Measurements from ENCODE around the gene NCKAP5.

Gene NCKAP5

DNA sequence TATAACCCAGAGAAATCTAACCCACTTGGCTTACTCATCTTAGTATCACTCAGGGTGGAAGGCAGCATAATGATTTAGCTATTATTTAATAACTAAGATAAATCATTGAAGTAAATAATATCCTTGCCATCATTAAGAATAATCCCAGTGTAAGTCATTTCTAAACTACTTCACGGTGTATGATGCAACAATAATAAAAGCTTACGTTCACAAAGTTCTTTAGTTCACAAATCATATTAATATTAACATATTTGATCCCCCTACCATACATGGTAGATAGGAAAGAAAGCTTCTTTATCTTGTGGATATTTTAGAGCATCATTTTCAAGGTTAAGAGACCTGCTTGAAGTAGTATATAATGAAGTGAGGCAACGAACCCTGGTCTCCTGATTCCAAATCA is 401.0 kb downstream of the NCKAP5 start:
- DNase-seq (ENCODE audit: low read depth in 2 of 3, low spot score in 2 of 3): no peak

- no peak for DNase-seq (ENCODE audit: low read depth in 2 of 3, low spot score in 2 of 3)
Measured at GRCh38 chr2:133166031-133166430, 402.2 kb downstream of the NCKAP5 start.

DNA sequence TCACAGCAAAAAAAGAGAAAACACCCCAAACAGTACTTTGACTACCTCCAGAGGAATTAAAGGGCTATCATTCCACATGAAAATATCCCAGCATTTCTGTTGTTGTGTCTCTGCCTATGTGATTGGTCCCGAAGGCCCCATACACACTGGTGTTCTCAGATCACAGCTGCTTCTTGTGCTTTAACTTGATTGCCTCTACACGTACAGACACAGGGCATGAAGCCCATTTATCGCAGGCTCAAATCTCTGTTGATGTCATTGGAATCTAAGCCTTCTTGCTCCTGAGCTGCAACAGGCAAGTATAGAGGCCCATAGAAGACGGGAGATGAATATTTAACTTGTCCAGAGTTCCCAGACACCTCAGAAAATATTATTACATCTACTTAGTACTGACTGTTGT is 405.2 kb downstream of the NCKAP5 start:
- no peak for DNase-seq (ENCODE audit: low read depth in 2 of 3, low spot score in 2 of 3)

DNA sequence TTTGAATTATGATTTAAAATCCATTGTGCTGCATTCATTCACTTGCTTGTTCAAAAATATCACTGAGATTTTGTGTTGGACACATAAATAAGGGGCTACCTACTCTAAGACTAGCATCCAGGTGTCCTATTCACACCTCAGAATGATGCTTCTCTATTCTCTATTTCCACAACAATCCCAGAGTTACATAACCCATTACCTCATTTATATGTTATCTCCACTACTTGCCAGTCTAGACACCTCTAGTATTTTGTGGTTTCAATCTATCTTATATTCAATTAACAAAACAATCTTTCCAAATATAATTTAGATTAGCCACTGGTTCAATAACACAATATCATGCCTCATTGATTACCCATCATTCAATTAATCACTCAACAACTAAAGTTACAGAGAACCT is 409.8 kb downstream of the NCKAP5 start:
- no peak for DNase-seq (ENCODE audit: low read depth in 2 of 3, low spot score in 2 of 3)

- no peak for DNase-seq (ENCODE audit: low read depth in 2 of 3, low spot score in 2 of 3)
Measured at GRCh38 chr2:133158024-133158423, 410.2 kb downstream of the NCKAP5 start.

DNA sequence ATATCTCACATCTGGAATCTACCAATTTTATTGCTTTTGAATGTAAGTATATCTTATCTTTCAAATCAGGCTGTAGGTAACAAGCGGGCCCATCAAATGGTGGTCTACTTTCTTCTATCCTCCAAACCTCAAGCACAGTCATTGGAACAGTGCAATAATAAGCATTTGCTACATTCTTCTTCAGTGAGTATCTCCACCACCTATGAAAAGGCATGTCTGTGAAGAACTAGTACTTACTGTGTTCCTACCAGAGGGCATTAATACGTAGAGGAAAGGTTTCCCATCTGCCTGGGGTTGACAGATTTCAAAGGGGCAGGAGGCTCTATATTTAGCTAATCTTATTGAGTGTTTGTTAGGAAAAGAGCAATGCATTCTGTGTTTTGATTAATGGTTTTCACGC is 411.1 kb downstream of the NCKAP5 start:
- DNase-seq (ENCODE audit: low read depth in 2 of 3, low spot score in 2 of 3): no peak

DNA sequence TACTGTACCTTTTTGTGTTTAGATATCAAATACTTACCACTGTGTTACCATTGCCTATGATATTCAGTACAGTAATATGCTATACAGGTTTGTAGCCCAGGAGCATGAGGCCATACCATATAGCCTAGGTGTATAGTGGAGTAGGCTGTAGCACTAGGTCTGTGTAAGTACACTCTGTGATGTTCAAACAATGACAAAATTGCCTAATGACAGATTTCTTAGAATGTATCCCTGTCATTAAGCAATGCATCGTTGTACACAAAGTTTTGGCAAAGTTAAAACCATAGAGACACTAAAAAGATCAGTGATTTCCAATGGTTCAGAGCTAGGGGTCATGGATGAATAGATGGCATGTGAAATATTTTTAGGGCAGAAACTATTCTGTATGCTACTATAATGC is 415.5 kb downstream of the NCKAP5 start:
- DNase-seq (ENCODE audit: low read depth in 2 of 3, low spot score in 2 of 3): no peak

- no peak for DNase-seq (ENCODE audit: low read depth in 2 of 3, low spot score in 2 of 3)
Measured at GRCh38 chr2:133148187-133148586, 420.1 kb downstream of the NCKAP5 start.

DNA sequence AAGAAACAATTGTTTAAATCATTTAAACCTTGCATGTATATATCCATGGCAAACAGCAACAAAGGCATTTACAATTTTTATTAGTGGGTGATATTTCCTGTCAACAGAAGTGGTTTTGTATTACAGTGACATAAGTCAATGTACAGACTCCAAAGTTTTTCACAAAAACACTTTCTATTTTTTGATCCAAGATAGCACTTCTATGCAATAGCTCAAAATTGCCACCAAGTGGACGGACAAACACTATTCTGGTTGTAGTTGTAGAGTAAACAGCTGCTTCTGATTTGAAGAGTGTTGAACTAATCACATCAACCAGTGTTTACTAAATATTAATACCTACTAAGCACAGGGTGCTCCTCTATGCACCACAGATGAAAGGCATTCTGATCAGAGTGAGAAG is 421.4 kb downstream of the NCKAP5 start:
- no peak for DNase-seq (ENCODE audit: low read depth in 2 of 3, low spot score in 2 of 3)

GRCh38 chr2:133143645-133144044 is 424.6 kb downstream of the NCKAP5 start:
- DNase-seq (ENCODE audit: low read depth in 2 of 3, low spot score in 2 of 3): no peak

DNA sequence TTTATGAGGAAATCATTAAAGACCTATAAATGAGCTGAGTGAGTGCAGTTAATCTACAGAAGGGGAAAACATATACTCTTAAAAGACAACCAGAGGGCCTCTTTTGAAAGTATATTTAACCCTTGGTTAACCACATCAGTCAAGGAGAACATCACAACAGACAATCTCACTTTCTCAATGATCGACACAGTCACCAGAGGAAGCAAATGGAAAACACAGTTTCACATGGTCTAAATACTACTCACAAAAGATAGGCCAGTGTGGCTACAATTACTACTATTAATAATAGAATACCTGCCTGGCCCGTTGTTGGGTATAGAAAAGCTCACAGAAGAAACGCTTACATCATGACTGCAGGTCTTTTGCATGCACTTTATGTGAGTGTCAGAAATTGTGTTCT is 426.2 kb downstream of the NCKAP5 start:
- no peak for DNase-seq (ENCODE audit: low read depth in 2 of 3, low spot score in 2 of 3)

GRCh38 chr2:133140620-133141019 is 427.6 kb downstream of the NCKAP5 start:
- no peak for DNase-seq (ENCODE audit: low read depth in 2 of 3, low spot score in 2 of 3)

- DNase-seq (ENCODE audit: low read depth in 2 of 3, low spot score in 2 of 3): no peak
Measured at GRCh38 chr2:133139847-133140533, 428.3 kb downstream of the NCKAP5 start.

GRCh38 chr2:133138693-133139092 is 429.6 kb downstream of the NCKAP5 start:
- no peak for DNase-seq (ENCODE audit: low read depth in 2 of 3, low spot score in 2 of 3)

DNA sequence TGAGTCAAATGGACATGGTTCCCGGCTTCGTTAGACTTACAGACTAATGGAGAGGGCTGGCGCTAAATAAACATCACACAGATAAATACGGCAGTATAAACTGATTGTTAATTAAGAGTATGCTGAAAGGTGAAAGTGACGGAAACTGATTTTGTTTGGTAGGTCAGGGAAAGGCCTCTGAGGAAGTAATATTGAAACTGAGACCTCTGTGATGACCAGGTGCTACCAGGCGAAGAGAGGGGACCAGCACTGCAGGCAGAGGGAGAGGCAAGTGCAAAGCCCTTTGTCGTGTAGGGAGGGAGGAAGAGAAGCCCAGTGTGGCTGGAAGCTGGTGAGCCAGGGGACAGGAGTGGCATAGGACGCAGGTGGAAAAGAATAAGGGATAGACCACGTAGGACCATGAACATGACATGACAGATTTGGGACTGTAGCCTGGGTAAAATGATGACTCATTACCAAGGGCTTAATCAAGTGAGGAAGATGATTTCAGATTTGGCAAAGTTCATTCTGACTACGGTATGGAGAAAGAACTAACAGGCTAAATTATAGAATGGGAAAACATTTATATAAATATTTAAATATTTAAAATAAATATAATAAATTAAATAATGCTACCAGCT is 433.1 kb downstream of the NCKAP5 start:
- DNase-seq (ENCODE audit: low read depth in 2 of 3, low spot score in 2 of 3): no peak

DNA sequence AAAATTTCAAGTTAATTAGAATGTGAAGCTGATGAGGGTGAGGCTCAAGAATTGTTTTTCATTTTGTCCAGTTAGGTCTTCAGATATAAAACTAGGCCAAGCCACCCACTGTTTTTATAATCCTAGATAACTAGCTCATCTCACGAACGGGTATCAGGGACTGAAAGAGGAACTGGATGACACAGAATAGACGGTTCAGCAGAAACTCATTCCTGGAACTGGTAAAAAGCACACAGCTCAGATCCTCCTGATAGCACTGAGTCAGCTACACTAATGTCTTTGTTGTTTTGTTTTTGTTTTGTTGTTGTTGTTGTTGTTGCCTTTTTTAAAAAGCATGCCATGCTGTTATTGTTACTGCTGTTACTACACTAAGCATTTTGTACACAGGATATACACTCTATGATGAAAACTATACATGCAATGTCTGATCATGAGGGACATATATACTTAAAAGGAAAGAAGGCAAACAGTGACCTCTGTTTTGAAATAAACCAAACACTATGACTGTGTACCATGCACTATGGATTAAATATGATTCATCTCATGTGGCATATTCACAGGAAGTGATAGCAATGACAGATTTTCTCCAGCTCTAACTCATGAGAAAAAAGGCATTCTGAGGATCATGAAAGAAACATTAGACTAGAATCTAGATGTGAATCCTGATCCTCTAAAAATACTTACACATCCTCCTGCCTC is 437.6 kb downstream of the NCKAP5 start:
- no peak for DNase-seq (ENCODE audit: low read depth in 2 of 3, low spot score in 2 of 3)

DNA sequence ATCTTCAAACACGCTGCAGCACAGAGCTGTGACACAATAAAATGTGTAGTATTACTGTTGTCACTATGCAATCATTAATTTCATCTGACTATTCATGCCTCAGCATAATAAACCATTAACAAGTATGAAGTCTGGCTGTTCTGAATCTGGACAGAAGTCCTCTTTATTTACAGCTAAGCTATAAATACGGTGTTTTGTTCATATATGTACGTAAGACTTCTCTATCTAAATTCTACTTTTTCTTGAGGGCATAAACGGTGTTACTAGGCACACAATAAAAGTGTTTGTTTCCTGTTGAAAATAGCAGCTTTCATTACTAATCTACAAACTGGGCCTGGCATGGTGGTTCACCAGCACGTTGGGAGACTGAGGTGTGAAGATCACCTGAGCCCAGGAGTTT is 443.8 kb downstream of the NCKAP5 start:
- DNase-seq (ENCODE audit: low read depth in 2 of 3, low spot score in 2 of 3): no peak

DNA sequence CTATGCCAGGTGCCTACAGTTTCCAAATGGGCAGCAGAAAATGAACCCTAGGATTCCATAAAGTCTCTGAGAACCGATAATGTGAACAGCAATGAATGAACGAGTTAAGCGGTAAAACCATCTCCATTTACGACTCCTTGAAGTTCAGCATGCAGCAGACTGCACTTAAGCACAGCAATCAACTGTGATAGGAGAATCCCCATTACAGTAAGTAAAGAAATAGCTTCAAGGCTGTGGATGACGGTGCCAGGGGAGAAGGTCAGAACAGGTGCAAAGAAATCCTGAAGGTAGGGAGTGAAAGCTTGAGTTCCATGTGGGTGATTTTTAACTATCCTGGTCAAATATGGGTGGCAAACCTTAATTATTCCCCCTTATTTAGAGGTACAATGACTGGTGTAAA is 444.4 kb downstream of the NCKAP5 start:
- no peak for DNase-seq (ENCODE audit: low read depth in 2 of 3, low spot score in 2 of 3)

DNA sequence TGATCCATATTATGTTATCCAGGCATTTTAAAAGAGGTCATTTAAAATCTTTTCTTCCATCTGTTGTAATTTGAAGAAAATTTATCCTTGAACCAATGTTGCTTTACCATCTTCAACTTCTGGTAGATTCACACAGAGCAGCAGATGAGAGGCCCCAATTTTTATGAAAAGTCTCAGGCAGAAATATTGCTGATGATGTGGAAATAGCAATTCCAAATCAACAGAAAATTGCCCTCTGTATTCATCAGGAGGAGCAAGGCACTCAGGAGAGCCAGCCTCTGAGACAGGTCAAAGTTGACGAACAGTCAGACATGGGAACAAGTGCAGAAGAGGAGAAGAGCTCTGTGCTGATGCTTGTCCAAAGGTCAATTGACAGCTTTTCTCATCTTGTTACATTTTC is 444.9 kb downstream of the NCKAP5 start:
- no peak for DNase-seq (ENCODE audit: low read depth in 2 of 3, low spot score in 2 of 3)

- no peak for DNase-seq (ENCODE audit: low read depth in 2 of 3, low spot score in 2 of 3)
Measured at GRCh38 chr2:133122529-133122928, 445.7 kb downstream of the NCKAP5 start.

- no peak for DNase-seq (ENCODE audit: low read depth in 2 of 3, low spot score in 2 of 3)
Measured at GRCh38 chr2:133120310-133120709, 448.0 kb downstream of the NCKAP5 start.

DNA sequence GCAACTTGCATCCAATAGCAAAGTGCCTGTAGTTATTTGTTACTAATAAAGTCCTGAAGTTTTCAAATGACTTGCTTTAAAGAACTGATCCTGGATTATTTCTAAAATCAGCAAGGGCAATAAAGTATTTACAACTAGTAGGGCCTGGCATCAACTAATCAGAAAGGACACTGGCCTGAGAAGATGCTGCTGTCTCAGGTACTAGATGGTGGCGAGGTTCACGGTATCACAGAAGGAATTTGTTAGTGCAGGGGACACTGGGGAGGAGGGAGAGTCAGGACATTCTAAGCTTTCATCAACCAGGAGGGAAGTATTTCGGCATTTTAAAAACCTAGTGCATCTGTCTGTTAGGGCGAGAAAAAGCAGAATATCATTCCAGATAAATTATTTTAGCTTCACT is 458.1 kb downstream of the NCKAP5 start:
- no peak for DNase-seq (ENCODE audit: low read depth in 2 of 3, low spot score in 2 of 3)

GRCh38 chr2:133109772-133110171 is 458.5 kb downstream of the NCKAP5 start:
- no peak for DNase-seq (ENCODE audit: low read depth in 2 of 3, low spot score in 2 of 3)
